Measurements from ENCODE around the gene PSMG2.
"Not testable (repeated sequence)": the region's sequence is repeated elsewhere in the genome, so short reads cannot be mapped to it uniquely, and the experiment has no call there.

The PSMG2 gene

GRCh38 chr18:12721495-12722275 is 18.8 kb downstream of the PSMG2 start:
- DNase-seq, result no peak

- DNase-seq, result no peak
Observed at GRCh38 chr18:12722731-12723130, 19.9 kb downstream of the PSMG2 start.

GRCh38 chr18:12726331-12726730 is 23.5 kb downstream of the PSMG2 start:
- no peak for DNase-seq

GRCh38 chr18:12726774-12727550 is 24.1 kb downstream of the PSMG2 start:
- peak; percentile 49 for DNase-seq

GRCh38 chr18:12737243-12737902 is 34.5 kb downstream of the PSMG2 start:
- no peak for DNase-seq

- no peak for DNase-seq
Observed at GRCh38 chr18:12741351-12741750, 38.5 kb downstream of the PSMG2 start.

- DNase-seq, result no peak
Observed at GRCh38 chr18:12742453-12742852, 39.6 kb downstream of the PSMG2 start.

- DNase-seq, result no peak
Observed at GRCh38 chr18:12744103-12744502, 41.3 kb downstream of the PSMG2 start.

GRCh38 chr18:12745095-12745795 is 42.4 kb downstream of the PSMG2 start:
- DNase-seq, result no peak

- no peak for DNase-seq
Observed at GRCh38 chr18:12747530-12748315, 44.9 kb downstream of the PSMG2 start.

- DNase-seq, result no peak
Observed at GRCh38 chr18:12748671-12749070, 45.8 kb downstream of the PSMG2 start.

- DNase-seq, result no peak
Observed at GRCh38 chr18:12749121-12749520, 46.3 kb downstream of the PSMG2 start.

GRCh38 chr18:12750076-12750714 is 47.4 kb downstream of the PSMG2 start:
- no peak for DNase-seq

- DNase-seq, result no peak
Observed at GRCh38 chr18:12750715-12751502, 48.1 kb downstream of the PSMG2 start.

GRCh38 chr18:12751503-12751884 is 48.7 kb downstream of the PSMG2 start:
- DNase-seq, result no peak

- no peak for DNase-seq
Observed at GRCh38 chr18:12751891-12752290, 49.0 kb downstream of the PSMG2 start.

- no peak for DNase-seq
Observed at GRCh38 chr18:12754511-12754910, 51.7 kb downstream of the PSMG2 start.

- DNase-seq, result not testable (repeated sequence)
Observed at GRCh38 chr18:12755606-12756005, 52.8 kb downstream of the PSMG2 start.

- not testable (repeated sequence) for DNase-seq
Observed at GRCh38 chr18:12756619-12757239, 53.9 kb downstream of the PSMG2 start.

- DNase-seq, result not testable (repeated sequence)
Observed at GRCh38 chr18:12758566-12758965, 55.7 kb downstream of the PSMG2 start.

Data from right kidney (tissue), 1 donor.